Epithelial cell of proximal tubule (primary cell): ENCODE data around the gene CCNE1. TPM values are rescaled to one million over a fixed set of nuclear protein-coding genes. Genes with fewer than 3 reads are reported as not detected.

ENCODE experiments used
- DNase-seq: peaks from one replicate; pipeline ENCODE4 v3.0.0-alpha.2; 2011; ENCODE audit warnings: low read depth
- H3K4me3 ChIP-seq: 2 replicates; pipeline ENCODE4 v1.5.1; 2011; ENCODE audit warnings: low read depth, mild to moderate bottlenecking, low read length
- total RNA-seq: library from RNA; depleted of rRNA; stranded (reverse); fragments of >200 nt; gene quantifications from 2 replicates; pipeline ENCODE4 v1.2.3, GENCODE V29; 2015
- TF ChIP-seq, protein P1 (sequence below): conservative IDR thresholded peaks from 2 replicates; pipeline ENCODE4 v1.5.1; 2012; ENCODE audit warnings: low read depth, mild to moderate bottlenecking, low read length

The CCNE1 gene
- total RNA-seq, 1 donor from 2014 or later = 18.6 TPM

DNA sequence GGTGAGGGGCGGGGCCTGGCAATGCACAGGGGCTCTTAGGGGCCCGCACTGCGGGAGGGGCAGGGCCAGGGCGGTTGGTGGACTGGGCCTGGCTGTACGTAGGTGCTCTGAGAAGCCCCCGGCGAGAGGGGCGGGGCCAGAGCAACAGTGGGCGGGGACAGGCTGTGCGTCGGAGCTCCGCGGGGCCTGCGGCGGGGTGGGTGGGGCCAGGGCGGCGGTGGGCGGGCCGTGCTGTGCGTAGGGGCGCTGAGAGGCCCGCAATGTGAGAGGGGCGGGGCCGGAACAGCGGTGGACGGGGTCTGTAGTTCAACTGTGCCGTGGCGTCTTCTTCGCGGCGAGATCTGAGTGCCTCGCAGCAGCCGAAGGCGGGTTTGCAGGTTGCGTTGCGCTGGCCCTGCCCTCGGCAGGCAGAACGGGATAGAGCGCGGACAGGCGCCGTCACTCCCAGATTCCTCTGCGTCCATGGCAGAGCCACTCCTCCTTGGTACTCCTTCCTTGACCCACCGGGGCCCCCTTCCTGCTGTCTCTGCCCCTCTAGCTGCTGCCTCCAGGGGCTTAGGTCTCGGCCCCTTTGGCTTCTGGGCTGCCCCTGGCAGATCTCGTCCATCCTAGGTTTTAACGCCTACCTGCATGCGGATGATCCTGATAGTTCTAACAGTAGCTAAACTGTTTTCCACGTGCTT is 33.2 kb downstream of the CCNE1 start:
- TF ChIP-seq, protein P1, sequence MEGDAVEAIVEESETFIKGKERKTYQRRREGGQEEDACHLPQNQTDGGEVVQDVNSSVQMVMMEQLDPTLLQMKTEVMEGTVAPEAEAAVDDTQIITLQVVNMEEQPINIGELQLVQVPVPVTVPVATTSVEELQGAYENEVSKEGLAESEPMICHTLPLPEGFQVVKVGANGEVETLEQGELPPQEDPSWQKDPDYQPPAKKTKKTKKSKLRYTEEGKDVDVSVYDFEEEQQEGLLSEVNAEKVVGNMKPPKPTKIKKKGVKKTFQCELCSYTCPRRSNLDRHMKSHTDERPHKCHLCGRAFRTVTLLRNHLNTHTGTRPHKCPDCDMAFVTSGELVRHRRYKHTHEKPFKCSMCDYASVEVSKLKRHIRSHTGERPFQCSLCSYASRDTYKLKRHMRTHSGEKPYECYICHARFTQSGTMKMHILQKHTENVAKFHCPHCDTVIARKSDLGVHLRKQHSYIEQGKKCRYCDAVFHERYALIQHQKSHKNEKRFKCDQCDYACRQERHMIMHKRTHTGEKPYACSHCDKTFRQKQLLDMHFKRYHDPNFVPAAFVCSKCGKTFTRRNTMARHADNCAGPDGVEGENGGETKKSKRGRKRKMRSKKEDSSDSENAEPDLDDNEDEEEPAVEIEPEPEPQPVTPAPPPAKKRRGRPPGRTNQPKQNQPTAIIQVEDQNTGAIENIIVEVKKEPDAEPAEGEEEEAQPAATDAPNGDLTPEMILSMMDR = no peak
- DNase-seq = peak; percentile 29
- peak overlapping the region; percentile 87 for H3K4me3 ChIP-seq

DNA sequence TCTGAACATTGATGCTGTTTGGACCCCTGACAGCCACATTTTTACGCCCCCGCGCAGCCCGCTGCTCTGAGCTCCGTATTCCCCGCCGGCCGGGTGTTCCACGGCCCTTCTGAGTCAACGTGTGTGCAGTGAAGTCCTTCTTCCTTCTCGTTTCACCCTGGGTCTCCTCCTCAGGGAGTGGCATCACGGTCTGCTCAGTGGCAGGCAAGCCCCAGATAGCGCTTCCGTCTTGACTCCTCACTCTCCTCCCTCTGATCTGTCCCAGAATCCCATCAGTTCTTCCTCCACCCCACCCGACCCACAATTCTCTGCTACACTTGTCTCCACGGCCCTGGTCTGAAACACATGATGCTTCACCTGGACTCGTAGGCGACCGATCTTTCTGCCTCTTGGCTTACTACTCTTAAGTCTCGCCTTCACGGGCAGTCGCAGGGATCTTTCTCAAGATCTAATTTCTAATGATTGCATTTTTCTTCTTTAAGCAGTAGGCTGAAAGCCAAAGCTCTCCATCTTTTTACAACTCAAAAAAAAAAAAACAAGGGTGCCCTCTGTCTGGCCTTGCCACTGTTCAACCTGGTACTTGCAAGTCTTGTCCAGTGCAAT is 33.9 kb downstream of the CCNE1 start:
- peak overlapping the region; percentile 87 for H3K4me3 ChIP-seq
- DNase-seq = no peak
- TF ChIP-seq, protein P1 = no peak

DNA sequence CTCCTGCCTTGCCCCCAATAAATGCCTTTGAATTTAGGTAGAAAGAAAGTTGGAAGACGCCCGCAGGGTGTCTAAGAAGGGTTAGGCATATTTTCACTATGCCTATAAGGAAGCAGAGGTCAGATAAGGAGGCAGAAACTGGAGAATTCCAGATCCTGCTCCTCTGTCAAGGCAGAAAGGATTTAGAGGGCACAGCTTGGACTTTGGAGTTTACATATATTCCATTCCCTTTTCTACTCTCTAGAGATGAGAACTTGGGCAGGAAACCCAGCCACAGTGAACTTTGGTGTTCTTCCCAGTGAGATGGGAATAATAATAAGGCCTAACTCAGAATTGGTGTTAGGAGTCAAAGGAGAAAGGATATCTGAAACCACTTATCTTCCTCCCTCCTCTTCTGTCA is 37.4 kb downstream of the CCNE1 start:
- no peak for DNase-seq
- TF ChIP-seq, protein P1 = no peak
- H3K4me3 ChIP-seq = no peak overlapping the region

DNA sequence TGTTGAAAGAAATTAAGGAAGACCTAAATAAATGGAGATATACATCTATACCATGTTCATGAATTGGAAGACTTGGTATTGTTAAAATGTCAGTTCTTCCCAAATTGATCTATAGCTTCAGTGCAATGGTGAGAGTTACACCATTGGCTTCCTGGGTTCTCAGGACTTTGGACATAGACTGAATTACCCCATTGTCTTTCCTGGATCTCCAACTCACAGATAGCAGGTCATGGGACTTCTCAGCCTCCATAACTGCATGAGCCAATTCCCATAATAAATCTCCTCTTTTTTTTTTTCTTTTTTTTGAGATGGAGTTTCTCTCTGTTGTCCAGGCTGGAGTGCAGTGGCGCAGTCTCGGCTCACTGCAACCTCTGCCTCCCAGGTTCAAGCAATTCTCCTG is 38.7 kb downstream of the CCNE1 start:
- no peak overlapping the region for H3K4me3 ChIP-seq
- TF ChIP-seq, protein P1 = no peak
- DNase-seq = no peak

DNA sequence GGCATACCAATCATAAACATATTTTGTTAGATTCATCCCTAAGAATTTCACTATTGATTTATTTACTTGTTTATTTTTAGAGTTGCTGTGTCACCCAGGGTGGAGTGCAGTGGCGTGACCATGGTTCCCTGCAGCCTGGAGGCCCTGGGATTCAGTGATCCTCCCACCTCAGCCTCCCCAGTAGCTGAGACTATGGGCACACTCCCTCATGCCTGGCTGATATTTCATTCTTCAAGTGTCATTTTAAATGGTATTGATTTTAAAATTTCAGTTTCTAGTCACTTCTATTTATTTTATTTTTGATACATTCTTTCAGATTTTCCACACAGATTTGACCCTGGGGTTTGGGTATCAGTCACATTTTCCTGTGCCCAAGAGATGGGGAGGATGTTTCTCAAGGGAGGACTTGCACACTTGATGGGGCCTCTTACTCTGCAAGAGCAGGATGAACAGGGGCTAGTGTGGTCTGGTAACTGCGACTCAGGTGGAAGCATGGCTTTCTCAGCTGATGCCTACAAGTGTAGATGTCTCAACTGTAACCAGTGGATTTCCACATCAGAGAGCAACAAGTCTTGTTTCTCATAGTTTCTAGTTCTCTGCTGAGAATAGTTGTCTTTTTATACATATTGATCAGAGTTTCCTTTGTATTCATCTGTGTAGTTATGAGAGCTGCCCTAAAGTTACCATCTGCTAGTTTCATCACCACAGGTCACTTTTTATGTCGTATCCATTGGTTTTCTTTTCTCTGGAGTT is 40.2 kb downstream of the CCNE1 start:
- TF ChIP-seq, protein P1 = no peak

DNA sequence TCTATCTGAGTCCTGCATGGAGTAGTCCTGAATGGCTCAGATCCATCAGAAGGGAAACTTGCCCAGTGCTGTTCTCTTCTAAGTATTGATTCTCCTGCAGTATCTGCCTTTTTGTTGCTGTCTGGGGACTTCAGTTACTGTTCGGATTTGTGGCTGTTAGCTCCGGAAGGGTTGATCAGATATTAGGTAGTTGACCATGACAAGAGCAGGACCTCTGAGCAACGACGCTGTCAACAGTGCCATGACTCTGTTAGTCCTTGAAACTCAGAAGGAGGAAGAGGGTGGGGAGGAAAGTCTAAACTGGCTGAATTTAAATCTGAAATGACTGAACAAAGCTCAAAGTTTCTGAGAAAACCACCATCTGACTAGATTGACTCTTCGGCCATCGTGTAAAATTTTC is 42.2 kb downstream of the CCNE1 start:
- no peak for DNase-seq
- no peak overlapping the region for H3K4me3 ChIP-seq
- TF ChIP-seq, protein P1 = no peak

More for the DNA sequence above, 40.2 kb downstream of the CCNE1 start:
- DNase-seq = no peak
- no peak overlapping the region for H3K4me3 ChIP-seq

DNA sequence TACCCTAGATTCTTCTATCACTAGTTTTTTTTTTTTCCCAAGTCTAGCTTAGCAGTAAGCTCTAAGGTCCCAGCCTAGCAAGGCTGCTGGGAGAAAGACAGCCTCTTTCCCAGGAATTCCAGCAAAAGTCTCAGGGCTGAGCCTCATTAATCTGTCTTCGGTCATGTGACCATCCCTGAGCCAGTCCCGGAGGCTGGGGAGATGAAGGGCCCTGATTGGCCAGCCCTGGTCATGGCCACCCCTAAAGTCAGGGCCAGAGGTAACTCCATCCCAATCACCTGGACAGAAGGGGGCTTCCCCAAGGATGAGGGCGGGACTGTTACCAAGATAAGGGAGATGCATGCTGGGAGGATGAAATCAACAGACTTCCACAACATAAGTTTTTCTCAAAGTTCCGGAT is 43.3 kb downstream of the CCNE1 start:
- no peak overlapping the region for H3K4me3 ChIP-seq
- DNase-seq = no peak
- TF ChIP-seq, protein P1 = no peak
